WTC11 (cell line): ENCODE results near the gene AK3.

ENCODE experiments used
- ARID4B ChIP-seq: sonication (generic); formaldehyde crosslinking; IDR thresholded peaks from 2 replicates; pipeline ENCODE4 v1.8.0; 2023; ENCODE audit warnings: missing genetic modification reagents, mild to moderate bottlenecking, borderline replicate concordance
- CTCF ChIP-seq: fragments of 200-600 bp; IDR thresholded peaks from 2 replicates; pipeline ENCODE4 v1.8.0; 2022; ENCODE audit warnings: antibody characterized with exemption
- HMGXB4 ChIP-seq: sonication (generic); formaldehyde crosslinking; IDR thresholded peaks from 2 replicates; pipeline ENCODE4 v1.8.1; 2023; ENCODE audit warnings: mild to moderate bottlenecking, moderate library complexity, missing genetic modification reagents
- ZMAT4 ChIP-seq: fragments of 250-450 bp; sonication (Bioruptor Pico); IDR thresholded peaks from 2 replicates; pipeline ENCODE4 v1.9.0; 2021; ENCODE audit warnings: mild to moderate bottlenecking
- ZNF138 ChIP-seq: sonication (generic); formaldehyde crosslinking; conservative IDR thresholded peaks from 2 replicates; pipeline ENCODE4 v1.8.1; 2022; ENCODE audit warnings: mild to moderate bottlenecking, moderate library complexity, missing genetic modification reagents

GRCh38 chr9:4786599-4786998, 45.6 kb upstream of the AK3 start:
- TF ChIP-seq ZNF138 (CRISPR knock-in tag), result no peak
- no peak for TF ChIP-seq CTCF
- no peak for TF ChIP-seq ARID4B (CRISPR knock-in tag)
- no peak for TF ChIP-seq HMGXB4
- no peak for TF ChIP-seq ZMAT4 (CRISPR knock-in tag)
